HepG2 (cell line): Measurements from ENCODE around the gene BDNF.

Source experiments
- CHD2 ChIP-seq: IDR thresholded peaks from 2 replicates; pipeline ENCODE4 v1.6.1; 2011; ENCODE audit warnings: low read depth, low read length, improper control_type of control experiment
- CTCF ChIP-seq: sonication (generic); formaldehyde crosslinking; IDR thresholded peaks from 2 replicates; pipeline ENCODE4 v1.5.0; 2020; ENCODE audit warnings: mild to moderate bottlenecking, missing genetic modification reagents, moderate library complexity
- FOXK2 ChIP-seq: fragments of 450-650 bp; IDR thresholded peaks from 2 replicates; pipeline ENCODE4 v1.6.1; 2016
- GABPA ChIP-seq, 2 experiments: IDR thresholded peaks; 2 replicates each; pipeline ENCODE4 v1.6.1; 2011 to 2016; ENCODE audit warnings: low read depth in 2 of 2, low read length in 1 of 2, missing biosample characterization in 1 of 2, missing genetic modification characterization in 1 of 2
- HBP1 ChIP-seq: IDR thresholded peaks from 2 replicates; pipeline ENCODE4 v1.6.1; 2016; ENCODE audit warnings: low read depth, control low read depth
- MATR3 ChIP-seq: sonication (generic); formaldehyde crosslinking; IDR thresholded peaks from 2 replicates; pipeline ENCODE4 v1.4.0; 2020; ENCODE audit warnings: missing genetic modification reagents
- NCOA1 ChIP-seq: sonication (generic); formaldehyde crosslinking; IDR thresholded peaks from 2 replicates; pipeline ENCODE4 v1.9.0; 2021; ENCODE audit warnings: missing genetic modification reagents
- TAF15 ChIP-seq: fragments of 200-400 bp; formaldehyde crosslinking; IDR thresholded peaks from one replicate; pipeline ENCODE4 v1.6.1; 2018; ENCODE audit warnings: mild to moderate bottlenecking, low read depth, low read length; ENCODE audit not compliant: poor library complexity, severe bottlenecking
- ZKSCAN1 ChIP-seq: fragments of 150-350 bp; IDR thresholded peaks from 2 replicates; pipeline ENCODE4 v1.6.1; 2014; ENCODE audit warnings: low read length
- ZNF335 ChIP-seq: sonication (generic); formaldehyde crosslinking; IDR thresholded peaks from 2 replicates; pipeline ENCODE4 v1.4.0; 2020; ENCODE audit warnings: missing genetic modification reagents
- ZNF546 ChIP-seq: sonication (generic); formaldehyde crosslinking; conservative IDR thresholded peaks from 2 replicates; pipeline ENCODE4 v1.8.1; 2023; ENCODE audit warnings: mild to moderate bottlenecking, missing genetic modification reagents

GRCh38 chr11:27718346-27718862, 18.1 kb upstream of the BDNF start:
- TF ChIP-seq TAF15 = no peak
- TF ChIP-seq HBP1 (CRISPR knock-in tag) = no peak
- TF ChIP-seq CHD2 = no peak
- TF ChIP-seq GABPA (IDR thresholded peaks at IDR 0.05; ENCODE audit: low read depth, low read length) = no peak
- TF ChIP-seq GABPA (CRISPR knock-in tag; IDR thresholded peaks at IDR 0.05; ENCODE audit: low read depth) = no peak
- no peak for TF ChIP-seq CTCF (CRISPR knock-in tag)
- TF ChIP-seq NCOA1 (CRISPR knock-in tag) = no peak
- TF ChIP-seq MATR3 (CRISPR knock-in tag) = no peak
- TF ChIP-seq ZNF546 = no peak
- no peak for TF ChIP-seq ZKSCAN1
- no peak for TF ChIP-seq ZNF335 (CRISPR knock-in tag)
- no peak for TF ChIP-seq FOXK2
